ENCODE results near the gene FOXL2.

The FOXL2 gene

GRCh38 chr3:138964264-138964663 is 17.3 kb upstream of the FOXL2 start:
- H3K4me2 ChIP-seq (ENCODE audit: low read length) = no peak overlapping the region
- no peaks in the 10 kb centered on the region for H3K36me3 ChIP-seq (ENCODE audit: insufficient read depth, low read length)
- no peak overlapping the region for H3K4me3 ChIP-seq (ENCODE audit: low read length)
- no peaks in the 10 kb centered on the region for H3K4me1 ChIP-seq (ENCODE audit: control insufficient read depth, insufficient read depth, low read length)
- no peak overlapping the region for H3K9ac ChIP-seq (ENCODE audit: low read depth, low read length)
- peaks cover 37% of the 10 kb centered on the region for H3K27me3 ChIP-seq (ENCODE audit: control insufficient read depth, insufficient read depth, low read length)
- no peaks in the 10 kb centered on the region for H3K9me3 ChIP-seq (replicated peaks; ENCODE audit: low read length)

GRCh38 chr3:138962854-138963560 is 16.1 kb upstream of the FOXL2 start:
- Histone ChIP-seq H3K36me3 (ENCODE audit: insufficient read depth, low read length) (no peaks in the 10 kb centered on the region), H3K4me1 (ENCODE audit: control insufficient read depth, insufficient read depth, low read length) (no peaks in the 10 kb centered on the region), H3K9me3 (replicated peaks; ENCODE audit: low read length) (no peaks in the 10 kb centered on the region), H3K4me3 (ENCODE audit: low read length) (no peak overlapping the region), H3K9ac (ENCODE audit: low read depth, low read length) (no peak overlapping the region), H3K4me2 (ENCODE audit: low read length) (no peak overlapping the region), H3K27me3 (ENCODE audit: control insufficient read depth, insufficient read depth, low read length) (peaks cover 37% of the 10 kb centered on the region)

GRCh38 chr3:138960417-138960852 is 13.5 kb upstream of the FOXL2 start:
- H3K4me3 ChIP-seq (ENCODE audit: low read length) = no peak overlapping the region
- peak overlapping the region; percentile 29 for H3K4me2 ChIP-seq (ENCODE audit: low read length)
- peaks cover 48% of the 10 kb centered on the region for H3K27me3 ChIP-seq (ENCODE audit: control insufficient read depth, insufficient read depth, low read length)
- H3K9me3 ChIP-seq (replicated peaks; ENCODE audit: low read length) = no peaks in the 10 kb centered on the region
- no peak overlapping the region for H3K9ac ChIP-seq (ENCODE audit: low read depth, low read length)
- no peaks in the 10 kb centered on the region for H3K4me1 ChIP-seq (ENCODE audit: control insufficient read depth, insufficient read depth, low read length)
- H3K36me3 ChIP-seq (ENCODE audit: insufficient read depth, low read length) = no peaks in the 10 kb centered on the region

- peak overlapping the region; percentile 75 for H3K4me2 ChIP-seq (ENCODE audit: low read length)
- H3K4me3 ChIP-seq (ENCODE audit: low read length) = no peak overlapping the region
- peaks cover 51% of the 10 kb centered on the region for H3K27me3 ChIP-seq (ENCODE audit: control insufficient read depth, insufficient read depth, low read length)
- H3K9ac ChIP-seq (ENCODE audit: low read depth, low read length) = no peak overlapping the region
- no peaks in the 10 kb centered on the region for H3K36me3 ChIP-seq (ENCODE audit: insufficient read depth, low read length)
- no peaks in the 10 kb centered on the region for H3K9me3 ChIP-seq (replicated peaks; ENCODE audit: low read length)
- H3K4me1 ChIP-seq (ENCODE audit: control insufficient read depth, insufficient read depth, low read length) = peaks cover 13% of the 10 kb centered on the region
These were observed 3.8 kb upstream of the FOXL2 start for GRCh38 chr3:138950701-138951100.

GRCh38 chr3:138950006-138950644 is 3.2 kb upstream of the FOXL2 start:
- peak overlapping the region; percentile 57 for H3K4me3 ChIP-seq (ENCODE audit: low read length)
- peaks cover 49% of the 10 kb centered on the region for H3K27me3 ChIP-seq (ENCODE audit: control insufficient read depth, insufficient read depth, low read length)
- H3K4me1 ChIP-seq (ENCODE audit: control insufficient read depth, insufficient read depth, low read length) = peaks cover 17% of the 10 kb centered on the region
- peak overlapping the region; percentile 75 for H3K4me2 ChIP-seq (ENCODE audit: low read length)
- H3K36me3 ChIP-seq (ENCODE audit: insufficient read depth, low read length) = no peaks in the 10 kb centered on the region
- H3K9me3 ChIP-seq (replicated peaks; ENCODE audit: low read length) = no peaks in the 10 kb centered on the region
- H3K9ac ChIP-seq (ENCODE audit: low read depth, low read length) = peak overlapping the region; percentile 8

GRCh38 chr3:138949445-138950005 is 2.6 kb upstream of the FOXL2 start:
- Histone ChIP-seq H3K4me2 (ENCODE audit: low read length) (peak overlapping the region; percentile 75), H3K4me1 (ENCODE audit: control insufficient read depth, insufficient read depth, low read length) (peaks cover 19% of the 10 kb centered on the region), H3K4me3 (ENCODE audit: low read length) (peak overlapping the region; percentile 57), H3K9ac (ENCODE audit: low read depth, low read length) (no peak overlapping the region), H3K9me3 (replicated peaks; ENCODE audit: low read length) (no peaks in the 10 kb centered on the region), H3K36me3 (ENCODE audit: insufficient read depth, low read length) (no peaks in the 10 kb centered on the region), H3K27me3 (ENCODE audit: control insufficient read depth, insufficient read depth, low read length) (peaks cover 48% of the 10 kb centered on the region)

GRCh38 chr3:138949002-138949418 is 2.1 kb upstream of the FOXL2 start:
- Histone ChIP-seq H3K9me3 (replicated peaks; ENCODE audit: low read length) (no peaks in the 10 kb centered on the region), H3K4me2 (ENCODE audit: low read length) (no peak overlapping the region), H3K4me3 (ENCODE audit: low read length) (no peak overlapping the region), H3K36me3 (ENCODE audit: insufficient read depth, low read length) (no peaks in the 10 kb centered on the region), H3K9ac (ENCODE audit: low read depth, low read length) (no peak overlapping the region), H3K4me1 (ENCODE audit: control insufficient read depth, insufficient read depth, low read length) (peaks cover 19% of the 10 kb centered on the region), H3K27me3 (ENCODE audit: control insufficient read depth, insufficient read depth, low read length) (peaks cover 51% of the 10 kb centered on the region)

- H3K27me3 ChIP-seq (ENCODE audit: control insufficient read depth, insufficient read depth, low read length) = peaks cover 56% of the 10 kb centered on the region
- no peaks in the 10 kb centered on the region for H3K36me3 ChIP-seq (ENCODE audit: insufficient read depth, low read length)
- peaks cover 19% of the 10 kb centered on the region for H3K4me1 ChIP-seq (ENCODE audit: control insufficient read depth, insufficient read depth, low read length)
- H3K9me3 ChIP-seq (replicated peaks; ENCODE audit: low read length) = no peaks in the 10 kb centered on the region
- H3K4me3 ChIP-seq (ENCODE audit: low read length) = no peak overlapping the region
- H3K9ac ChIP-seq (ENCODE audit: low read depth, low read length) = no peak overlapping the region
- no peak overlapping the region for H3K4me2 ChIP-seq (ENCODE audit: low read length)
These were observed 1.5 kb upstream of the FOXL2 start for GRCh38 chr3:138948371-138949001.

- Histone ChIP-seq H3K9me3 (replicated peaks; ENCODE audit: low read length) (no peaks in the 10 kb centered on the region), H3K36me3 (ENCODE audit: insufficient read depth, low read length) (no peaks in the 10 kb centered on the region), H3K9ac (ENCODE audit: low read depth, low read length) (no peak overlapping the region), H3K4me3 (ENCODE audit: low read length) (no peak overlapping the region), H3K27me3 (ENCODE audit: control insufficient read depth, insufficient read depth, low read length) (peaks cover 59% of the 10 kb centered on the region), H3K4me2 (ENCODE audit: low read length) (peak overlapping the region; percentile 93), H3K4me1 (ENCODE audit: control insufficient read depth, insufficient read depth, low read length) (peaks cover 19% of the 10 kb centered on the region)
These were observed 671 bp upstream of the FOXL2 start for GRCh38 chr3:138947495-138948121.

GRCh38 chr3:138945709-138946662 is 951 bp downstream of the FOXL2 start:
- H3K36me3 ChIP-seq (ENCODE audit: insufficient read depth, low read length) = no peaks in the 10 kb centered on the region
- peak overlapping the region; percentile 68 for H3K9ac ChIP-seq (ENCODE audit: low read depth, low read length)
- peak overlapping the region; percentile 61 for H3K4me3 ChIP-seq (ENCODE audit: low read length)
- H3K9me3 ChIP-seq (replicated peaks; ENCODE audit: low read length) = no peaks in the 10 kb centered on the region
- H3K27me3 ChIP-seq (ENCODE audit: control insufficient read depth, insufficient read depth, low read length) = peaks cover 71% of the 10 kb centered on the region
- H3K4me1 ChIP-seq (ENCODE audit: control insufficient read depth, insufficient read depth, low read length) = peaks cover 19% of the 10 kb centered on the region
- peak overlapping the region; percentile 93 for H3K4me2 ChIP-seq (ENCODE audit: low read length)

All from skeletal muscle satellite cell (primary cell).